Skeletal muscle cell (primary cell): Measurements from ENCODE around the gene C17orf107.
A peak's percentile ranks its signal among the peaks of the same experiment; 100 is the strongest.
"Not testable (repeated sequence)": the region's sequence is repeated elsewhere in the genome, so short reads cannot be mapped to it uniquely, and the experiment has no call there.

Experiments used
- DNase-seq: peaks from one replicate; pipeline ENCODE4 v3.0.0-alpha.2; 2010; ENCODE audit warnings: low read depth
- H3K4me3 ChIP-seq: 2 replicates; pipeline ENCODE4 v1.5.1; 2011; ENCODE audit warnings: low read depth, mild to moderate bottlenecking, control low read depth, low read length, moderate library complexity

C17orf107 gene

GRCh38 chr17:4899341-4900230 is at the start of gene C17orf107:
TSS of gene C17orf107 (plus strand) at chr17:4899536. CDS start at chr17:4899763, 227 bp downstream.
- peak; percentile 80 for DNase-seq
- peak within 1 kb of the TSS; percentile 53 for H3K4me3 ChIP-seq

- DNase-seq = no peak
- H3K4me3 ChIP-seq = no peak overlapping the region
Observed at GRCh38 chr17:4850246-4850645, 49.1 kb upstream of the C17orf107 start.

DNA sequence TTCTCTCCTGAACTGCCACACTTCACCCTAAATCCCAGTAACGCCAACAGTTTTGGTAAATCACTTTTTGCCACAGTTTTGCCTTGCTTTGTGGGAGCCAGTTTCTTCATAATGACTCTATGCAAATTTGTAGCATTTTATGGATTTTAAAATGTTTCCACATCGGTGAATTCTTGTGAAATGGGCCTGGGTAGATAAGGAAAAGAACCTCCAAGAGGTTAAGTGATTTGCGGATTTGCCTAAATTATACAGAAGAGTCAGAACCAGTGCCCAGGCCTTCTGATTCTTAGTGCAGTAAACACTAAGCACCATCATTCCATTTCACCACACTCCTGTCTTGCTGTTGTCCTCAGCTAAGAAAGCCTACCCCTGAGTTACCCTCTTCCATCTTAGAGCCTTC is 48.3 kb upstream of the C17orf107 start:
- DNase-seq = no peak
- no peak overlapping the region for H3K4me3 ChIP-seq

DNA sequence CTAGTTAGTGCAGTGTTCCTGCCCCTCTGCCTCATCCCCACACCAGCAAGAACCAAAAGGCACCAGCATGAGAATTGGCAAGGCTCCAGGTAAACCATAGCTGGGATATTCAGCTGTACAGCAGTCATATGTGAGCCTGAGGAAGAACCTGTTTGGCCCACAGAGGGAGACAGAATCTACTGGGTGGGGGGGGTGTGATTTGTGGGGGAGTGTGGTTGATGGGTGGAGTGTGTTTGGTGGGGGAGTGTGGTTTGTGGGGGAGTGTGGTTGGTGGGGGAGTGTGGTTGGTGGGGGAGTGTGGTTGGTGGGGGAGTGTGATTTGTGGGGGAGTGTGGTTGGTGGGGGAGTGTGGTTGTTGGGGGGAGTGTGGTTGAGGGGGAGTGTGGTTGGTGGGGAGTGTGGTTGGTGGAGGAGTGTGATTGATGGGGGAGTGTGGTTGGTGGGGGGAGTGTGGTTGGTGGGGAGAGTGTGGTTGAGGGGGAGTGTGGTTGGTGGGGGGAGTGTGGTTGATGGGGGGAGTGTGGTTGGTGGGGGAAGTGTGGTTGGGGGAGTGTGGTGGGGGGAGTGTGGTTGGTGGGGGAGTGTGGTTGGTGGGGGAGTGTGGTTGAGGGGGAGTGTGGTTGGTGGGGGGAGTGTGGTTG is 46.6 kb upstream of the C17orf107 start:
- no peak overlapping the region for H3K4me3 ChIP-seq
- DNase-seq = no peak

GRCh38 chr17:4853208-4853671 is 46.1 kb upstream of the C17orf107 start:
- no peak overlapping the region for H3K4me3 ChIP-seq
- DNase-seq = no peak

GRCh38 chr17:4854111-4854681 is 45.1 kb upstream of the C17orf107 start:
- H3K4me3 ChIP-seq = no peak overlapping the region
- DNase-seq = peak; percentile 62

DNA sequence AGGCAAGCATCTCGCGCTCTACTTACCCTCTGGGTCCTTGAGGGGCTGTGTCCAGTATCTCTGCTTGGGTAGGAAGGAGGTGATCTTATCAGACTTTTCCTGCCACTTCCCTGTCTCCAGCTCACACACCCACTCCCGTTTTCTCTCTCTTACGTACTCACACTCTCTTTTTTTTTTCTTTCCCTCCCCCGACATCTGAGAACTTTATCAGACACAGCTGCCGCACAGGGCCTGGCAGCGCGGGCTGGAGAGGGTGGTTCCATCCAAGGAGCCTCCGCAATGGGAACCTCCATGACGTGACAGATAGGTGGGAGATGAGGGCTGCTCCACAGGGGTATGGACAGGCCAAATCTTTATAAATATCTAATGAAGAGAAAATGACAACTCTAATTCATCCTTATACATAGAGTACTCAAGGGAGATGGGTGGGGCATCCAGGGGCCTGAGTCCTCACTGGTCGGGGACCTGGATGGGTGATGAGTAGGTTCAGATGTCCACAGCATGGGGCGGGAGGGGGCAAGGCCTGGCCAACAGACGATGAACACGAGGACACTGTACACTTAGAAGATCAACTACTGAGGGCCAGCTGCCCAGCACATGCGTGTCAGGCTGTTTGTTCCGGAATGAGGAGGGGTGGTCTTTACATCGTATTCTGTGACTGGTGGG is 42.9 kb upstream of the C17orf107 start:
- no peak overlapping the region for H3K4me3 ChIP-seq
- no peak for DNase-seq

DNA sequence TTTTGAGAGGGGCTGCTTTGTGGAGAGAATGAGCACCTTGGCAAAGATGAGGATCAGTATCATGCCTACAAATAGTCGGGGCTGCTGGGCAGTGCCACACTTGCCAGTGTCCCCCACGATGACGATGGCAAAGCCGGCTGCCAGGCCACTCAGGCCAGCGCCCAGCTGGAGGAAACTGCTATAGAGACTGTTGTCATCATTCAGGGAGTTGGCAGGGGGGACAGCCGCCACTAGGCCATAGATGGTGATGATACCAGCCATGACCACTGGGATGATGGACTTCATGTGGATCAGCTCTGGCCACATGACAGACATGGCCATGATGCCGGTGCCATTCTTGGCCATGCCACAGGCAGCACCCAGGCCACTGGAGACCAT is 42.4 kb upstream of the C17orf107 start:
- no peak for DNase-seq
- no peak overlapping the region for H3K4me3 ChIP-seq

- H3K4me3 ChIP-seq, DNase-seq: not testable (repeated sequence)
Observed at GRCh38 chr17:4857347-4857746, 42.0 kb upstream of the C17orf107 start.

GRCh38 chr17:4858068-4858881 is 41.1 kb upstream of the C17orf107 start:
- DNase-seq = no peak
- no peak overlapping the region for H3K4me3 ChIP-seq

GRCh38 chr17:4858882-4859260 is 40.5 kb upstream of the C17orf107 start:
- no peak for DNase-seq
- H3K4me3 ChIP-seq = no peak overlapping the region

DNA sequence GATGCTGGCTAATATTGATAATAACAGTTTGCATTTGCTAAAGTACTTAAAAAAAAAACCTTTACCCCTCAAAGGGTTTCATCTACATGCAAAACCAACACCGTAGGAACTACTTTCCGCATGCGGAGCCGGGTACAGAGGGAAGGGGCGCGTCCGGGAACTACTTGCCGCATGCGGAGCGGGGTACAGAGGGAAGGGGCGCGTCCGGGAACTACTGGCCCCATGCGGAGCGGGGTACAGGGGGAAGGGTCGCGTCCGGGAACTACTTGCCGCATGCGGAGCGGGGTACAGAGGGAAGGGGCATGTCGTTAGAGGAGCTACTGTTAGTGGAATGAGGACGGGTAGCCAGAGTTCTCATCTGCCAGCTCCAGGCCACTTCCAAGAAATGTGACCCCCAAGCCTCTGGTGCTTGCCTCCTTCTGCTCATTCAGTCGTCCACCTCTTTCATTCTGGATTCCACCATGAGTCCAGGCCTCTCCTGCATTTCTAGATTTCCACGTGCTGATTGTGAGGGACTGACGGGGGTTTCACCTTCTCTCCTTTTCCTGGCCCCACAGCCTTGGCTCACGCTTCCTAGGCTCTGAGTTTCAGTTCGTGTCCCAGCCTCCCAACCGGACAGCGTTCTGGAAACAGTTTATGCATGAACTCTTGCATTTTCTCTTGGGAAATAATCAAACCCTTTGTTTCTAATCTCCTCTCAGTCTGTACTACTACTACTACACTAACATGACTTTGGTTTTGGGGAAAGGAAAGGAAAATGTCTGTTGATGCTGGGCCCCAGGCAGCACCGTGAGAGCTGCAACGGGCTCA is 39.3 kb upstream of the C17orf107 start:
- no peak overlapping the region for H3K4me3 ChIP-seq
- no peak for DNase-seq

DNA sequence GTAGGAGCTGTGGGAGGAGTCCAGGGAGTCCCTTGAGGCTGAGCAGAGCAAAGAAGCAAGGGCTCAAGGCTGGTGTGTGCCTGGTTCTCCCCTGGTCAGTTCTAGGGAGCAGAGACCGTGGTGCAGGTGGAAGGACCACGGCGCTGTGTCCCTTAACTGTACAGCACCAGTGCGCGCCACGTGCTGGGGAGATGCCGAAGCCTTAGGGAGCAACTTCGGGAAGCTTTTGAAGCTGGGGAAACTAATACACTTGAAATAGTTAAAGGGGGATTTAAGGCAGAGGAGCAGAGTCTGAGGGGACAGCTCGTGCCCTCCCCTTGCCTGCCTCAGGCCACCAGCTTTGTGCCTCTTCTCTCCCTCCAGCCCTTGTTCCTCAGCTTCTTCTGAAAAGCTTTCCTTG is 38.7 kb upstream of the C17orf107 start:
- no peak for DNase-seq
- H3K4me3 ChIP-seq = no peak overlapping the region

DNA sequence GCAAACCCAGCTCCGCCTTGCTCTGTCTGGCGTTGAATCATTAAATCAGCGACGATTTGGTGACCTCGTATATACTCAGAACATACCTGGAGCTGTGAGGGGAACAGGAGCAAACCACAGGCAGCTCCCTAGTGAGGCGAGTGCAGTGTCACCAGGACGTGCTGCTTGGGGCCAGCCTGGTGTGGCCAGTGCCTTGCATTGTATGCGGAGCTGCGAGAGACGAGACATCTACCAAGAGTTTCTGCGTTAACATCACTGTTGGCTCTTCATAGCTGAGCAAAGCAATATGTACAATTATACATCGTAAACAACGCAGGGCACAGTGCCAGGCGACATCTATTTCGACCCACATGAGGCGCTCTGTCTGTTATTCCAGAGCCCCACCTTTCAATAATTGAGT is 38.3 kb upstream of the C17orf107 start:
- no peak overlapping the region for H3K4me3 ChIP-seq
- DNase-seq = no peak

- no peak overlapping the region for H3K4me3 ChIP-seq
- no peak for DNase-seq
Observed at GRCh38 chr17:4862720-4863119, 36.6 kb upstream of the C17orf107 start.

GRCh38 chr17:4863321-4863720 is 36.0 kb upstream of the C17orf107 start:
- no peak overlapping the region for H3K4me3 ChIP-seq

DNA sequence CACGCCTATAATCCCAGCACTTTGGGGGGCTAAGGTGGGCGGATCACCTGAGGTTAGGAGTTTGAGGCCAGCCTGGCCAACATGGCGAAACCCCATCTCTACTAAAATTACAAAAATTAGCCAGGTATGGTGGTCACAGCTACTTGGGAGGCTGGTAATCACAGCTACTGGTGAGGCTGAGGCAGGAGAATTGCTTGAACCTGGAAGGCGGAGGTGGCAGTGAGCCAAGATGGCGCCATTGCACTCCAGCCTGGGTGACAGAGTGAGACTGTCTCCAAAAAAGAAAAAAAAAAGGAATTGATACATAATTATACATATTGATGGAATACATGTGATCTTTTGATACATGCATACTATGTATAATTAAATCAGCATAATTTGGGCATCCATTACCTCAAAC is 31.8 kb upstream of the C17orf107 start:
- H3K4me3 ChIP-seq, DNase-seq: not testable (repeated sequence)

More at GRCh38 chr17:4863321-4863720, 36.0 kb upstream of the C17orf107 start:
- DNase-seq = no peak
